Tibial nerve (tissue), 4 donors: ENCODE data around the gene EGFL7.

ENCODE experiments used
- CTCF ChIP-seq, 5 experiments: fragments of 200-600 bp in 3 of 5; fragments of 450-650 bp in 2 of 5; sonication (generic) in 3 of 5; IDR thresholded peaks; one replicate each; pipeline ENCODE4 v1.5.1; 2016 to 2019; ENCODE audit warnings: antibody characterized with exemption in 5 of 5, mild to moderate bottlenecking in 3 of 5, moderate library complexity in 2 of 5
- EP300 ChIP-seq, 2 donors: sonication (generic); formaldehyde crosslinking; IDR thresholded peaks; one replicate each; pipeline ENCODE4 v1.6.1; 2017; ENCODE audit warnings: antibody characterized with exemption in 2 of 2, mild to moderate bottlenecking in 1 of 2
- POLR2A ChIP-seq, 2 donors: fragments of 450-650 bp; IDR thresholded peaks; one replicate each; pipeline ENCODE4 v1.6.1; 2017; ENCODE audit warnings: antibody characterized with exemption in 2 of 2, mild to moderate bottlenecking in 2 of 2, moderate library complexity in 2 of 2

GRCh38 chr9:136667214-136667939 is 4.7 kb downstream of the EGFL7 start:
- TF ChIP-seq CTCF (IDR thresholded peaks at IDR 0.05): no peak
- no peak for TF ChIP-seq EP300 (IDR thresholded peaks at IDR 0.05)
- TF ChIP-seq POLR2A (IDR thresholded peaks at IDR 0.05): no peak
